Fibroblast of lung (primary cell): ENCODE measurements around the gene SPATA6L.

Source experiments
- EZH2 ChIP-seq: IDR thresholded peaks from 2 replicates; pipeline ENCODE4 v1.5.1; 2012; ENCODE audit warnings: low read length, control low read depth, mild to moderate bottlenecking; ENCODE audit errors: missing control alignments
- TF ChIP-seq, protein P1 (sequence below), 2 donors: IDR thresholded peaks in 1 of 2; conservative IDR thresholded peaks in 1 of 2; 1 replicate in 1 of 2; 2 replicates in 1 of 2; pipeline ENCODE4 v1.5.1; 2011 to 2012; ENCODE audit warnings: low read length in 2 of 2, control low read depth in 1 of 2, inconsistent platforms in 1 of 2, low read depth in 1 of 2, mild to moderate bottlenecking in 1 of 2

DNA sequence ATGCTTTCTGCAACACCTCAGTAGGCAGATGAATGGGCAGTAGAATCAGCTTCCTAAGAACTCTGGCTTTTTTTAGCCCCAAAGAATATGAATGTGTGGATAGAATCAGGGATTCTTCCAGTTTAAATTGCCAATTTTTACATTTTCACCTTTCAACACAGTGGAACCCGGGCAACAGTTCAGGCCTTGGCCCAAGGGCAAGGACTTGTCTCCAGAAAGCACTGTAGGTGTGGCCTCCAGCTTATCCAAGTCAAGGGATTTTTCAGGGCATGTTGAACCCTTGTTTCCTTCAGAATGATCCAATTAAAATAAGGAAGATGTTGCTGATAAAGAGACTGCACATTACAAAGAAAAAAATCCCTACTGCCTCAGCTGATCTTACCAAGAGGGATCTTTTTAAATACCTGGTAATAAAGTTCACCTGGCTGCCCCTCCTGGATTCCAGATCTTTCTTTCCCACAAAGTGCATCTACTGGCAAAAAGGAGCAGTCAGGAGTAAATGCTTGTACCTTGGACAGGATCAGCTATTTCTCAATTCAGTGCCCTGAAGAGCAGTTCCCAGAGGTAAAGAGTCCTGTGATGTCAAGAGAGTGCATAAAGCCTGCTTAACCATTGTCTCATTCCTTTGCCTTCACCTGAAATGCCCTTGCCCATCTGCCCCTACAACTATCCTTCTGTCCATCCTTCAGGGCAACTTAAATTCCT lies 84.3 kb downstream of the SPATA6L start:
- TF ChIP-seq, protein P1, sequence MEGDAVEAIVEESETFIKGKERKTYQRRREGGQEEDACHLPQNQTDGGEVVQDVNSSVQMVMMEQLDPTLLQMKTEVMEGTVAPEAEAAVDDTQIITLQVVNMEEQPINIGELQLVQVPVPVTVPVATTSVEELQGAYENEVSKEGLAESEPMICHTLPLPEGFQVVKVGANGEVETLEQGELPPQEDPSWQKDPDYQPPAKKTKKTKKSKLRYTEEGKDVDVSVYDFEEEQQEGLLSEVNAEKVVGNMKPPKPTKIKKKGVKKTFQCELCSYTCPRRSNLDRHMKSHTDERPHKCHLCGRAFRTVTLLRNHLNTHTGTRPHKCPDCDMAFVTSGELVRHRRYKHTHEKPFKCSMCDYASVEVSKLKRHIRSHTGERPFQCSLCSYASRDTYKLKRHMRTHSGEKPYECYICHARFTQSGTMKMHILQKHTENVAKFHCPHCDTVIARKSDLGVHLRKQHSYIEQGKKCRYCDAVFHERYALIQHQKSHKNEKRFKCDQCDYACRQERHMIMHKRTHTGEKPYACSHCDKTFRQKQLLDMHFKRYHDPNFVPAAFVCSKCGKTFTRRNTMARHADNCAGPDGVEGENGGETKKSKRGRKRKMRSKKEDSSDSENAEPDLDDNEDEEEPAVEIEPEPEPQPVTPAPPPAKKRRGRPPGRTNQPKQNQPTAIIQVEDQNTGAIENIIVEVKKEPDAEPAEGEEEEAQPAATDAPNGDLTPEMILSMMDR (conservative IDR thresholded peaks at IDR 0.05 in 1 of 2, IDR thresholded peaks at IDR 0.05 in 1 of 2; ENCODE audit: low read depth in 1 of 2, low read length in 2 of 2), result no peak
- TF ChIP-seq EZH2, result no peak
